Muscle of leg (tissue), 11 donors: Measurements from ENCODE around the gene MYH1. TPM values are rescaled to one million over a fixed set of nuclear protein-coding genes. Genes with fewer than 3 reads are reported as not detected.

Experiments used
- DNase-seq: peaks from one replicate; pipeline ENCODE4 v3.0.0; 2013
- H3K27ac ChIP-seq: one replicate; pipeline ENCODE4 v1.5.1; 2013; ENCODE audit warnings: mild to moderate bottlenecking, low read length, control low read depth
- H3K27me3 ChIP-seq: one replicate; pipeline ENCODE4 v1.6.1; 2013; ENCODE audit warnings: low read length; ENCODE audit not compliant: control insufficient read depth, insufficient read depth
- H3K36me3 ChIP-seq: one replicate; pipeline ENCODE4 v1.6.1; 2013; ENCODE audit warnings: low read length; ENCODE audit not compliant: control insufficient read depth, insufficient read depth
- H3K4me1 ChIP-seq: one replicate; pipeline ENCODE4 v1.6.1; 2013; ENCODE audit warnings: low read length; ENCODE audit not compliant: control insufficient read depth, insufficient read depth
- H3K4me3 ChIP-seq: one replicate; pipeline ENCODE4 v1.5.1; 2013; ENCODE audit warnings: low read length, control low read depth
- H3K9me3 ChIP-seq: replicated peaks from 2 replicates; pipeline ENCODE4 v1.6.1; 2013; ENCODE audit warnings: low read depth, low read length; ENCODE audit not compliant: control insufficient read depth
- WGBS: methylation state at CpG from one replicate; pipeline ENCODE4 v1.1.5; 2013; ENCODE audit warnings: missing lambda C conversion rate; ENCODE audit not compliant: insufficient coverage; 5-methylcytosine and 5-hydroxymethylcytosine counted together
- polyA plus RNA-seq, 8 donors: library from polyadenylated mRNA; unstranded; fragments of 120-200 nt; gene quantifications; one replicate each; pipeline versions ENCODE4 v1.2.1 to v1.2.3, GENCODE V29; 2013; ENCODE audit warnings: inconsistent platforms in 1 of 8, low replicate concordance in 1 of 8; ENCODE audit not compliant: insufficient read length in 8 of 8, insufficient read depth in 1 of 8
- total RNA-seq: library from RNA; stranded (reverse); fragments of 120-200 nt; gene quantifications from one replicate; pipeline ENCODE4 v1.2.4, GENCODE V29; 2013

Gene MYH1
- total and polyA plus RNA-seq, 9 donors, result 3.4 to 18.4 (median 6.8) TPM

GRCh38 chr17:10492004-10492403 is 26.3 kb downstream of the MYH1 start:
- Histone ChIP-seq H3K27me3 (no peaks in the 10 kb centered on the region), H3K27ac (no peak overlapping the region), H3K4me3 (no peak overlapping the region), H3K36me3 (no peaks in the 10 kb centered on the region), H3K9me3 (peaks cover 11% of the 10 kb centered on the region), H3K4me1 (no peaks in the 10 kb centered on the region)
- DNase-seq, result no peak
- no CpG with 5 or more reads among the region's 2 CpGs for WGBS

- no peak overlapping the region for H3K4me3 ChIP-seq
- no peaks in the 10 kb centered on the region for H3K36me3 ChIP-seq
- H3K9me3 ChIP-seq, result peaks cover 5% of the 10 kb centered on the region
- H3K27me3 ChIP-seq, result no peaks in the 10 kb centered on the region
- no peak for DNase-seq
- no CpG with 5 or more reads among the region's 1 CpG for WGBS
- no peaks in the 10 kb centered on the region for H3K4me1 ChIP-seq
- H3K27ac ChIP-seq, result no peak overlapping the region
Measured at GRCh38 chr17:10482252-10482651, 36.1 kb downstream of the MYH1 start.

GRCh38 chr17:10477701-10478100 is 40.6 kb downstream of the MYH1 start:
- Histone ChIP-seq H3K27ac (no peak overlapping the region), H3K36me3 (no peaks in the 10 kb centered on the region), H3K4me3 (no peak overlapping the region), H3K27me3 (no peaks in the 10 kb centered on the region), H3K9me3 (peaks cover 5% of the 10 kb centered on the region), H3K4me1 (no peaks in the 10 kb centered on the region)
- DNase-seq, result no peak
- WGBS, result 83% methylated on average over 1 of the region's 1 CpG

GRCh38 chr17:10474536-10474935 is 43.8 kb downstream of the MYH1 start:
- H3K27me3 ChIP-seq, result no peaks in the 10 kb centered on the region
- WGBS, result no CpG with 5 or more reads among the region's 4 CpGs
- no peak overlapping the region for H3K4me3 ChIP-seq

GRCh38 chr17:10471858-10472257 is 46.5 kb downstream of the MYH1 start:
- no peak overlapping the region for H3K4me3 ChIP-seq
- no CpG with 5 or more reads among the region's 1 CpG for WGBS
- no peaks in the 10 kb centered on the region for H3K36me3 ChIP-seq
- H3K27me3 ChIP-seq, result no peaks in the 10 kb centered on the region
- H3K9me3 ChIP-seq, result no peaks in the 10 kb centered on the region
- no peak overlapping the region for H3K27ac ChIP-seq
- no peak for DNase-seq
- H3K4me1 ChIP-seq, result no peaks in the 10 kb centered on the region

More at GRCh38 chr17:10474536-10474935, 43.8 kb downstream of the MYH1 start:
- Histone ChIP-seq H3K36me3 (no peaks in the 10 kb centered on the region), H3K27ac (no peak overlapping the region), H3K4me1 (no peaks in the 10 kb centered on the region), H3K9me3 (no peaks in the 10 kb centered on the region)
- DNase-seq, result no peak

- no peak within 1 kb of the TSS for H3K4me3 ChIP-seq
- H3K27ac ChIP-seq, result no peak within 1 kb of the TSS
- no peaks in the 10 kb centered on the region for H3K4me1 ChIP-seq
- no CpG with 5 or more reads among the region's 1 CpG for WGBS
- no peak for DNase-seq
- H3K9me3 ChIP-seq, result no peaks in the 10 kb centered on the region
- no peaks in the 10 kb centered on the region for H3K27me3 ChIP-seq
- no peaks in the 10 kb centered on the region for H3K36me3 ChIP-seq
Measured at GRCh38 chr17:10469459-10469858, 48.9 kb downstream of the MYH1 start, which contains the start of gene MYH4. MYH4 (minus strand) TSS chr17:10469559; CDS start chr17:10466745, 2,814 bp downstream.

GRCh38 chr17:10463402-10463801 is 54.9 kb downstream of the MYH1 start:
- no peak for DNase-seq
- Histone ChIP-seq H3K36me3 (no peaks in the 10 kb centered on the region), H3K9me3 (no peaks in the 10 kb centered on the region), H3K27me3 (no peaks in the 10 kb centered on the region), H3K4me3 (no peak overlapping the region), H3K27ac (no peak overlapping the region), H3K4me1 (no peaks in the 10 kb centered on the region)
- WGBS, result no CpG with 5 or more reads among the region's 4 CpGs

GRCh38 chr17:10460062-10460461 is 58.3 kb downstream of the MYH1 start:
- WGBS, result 100% methylated on average over 2 of the region's 4 CpGs
- Histone ChIP-seq H3K4me1 (no peaks in the 10 kb centered on the region), H3K27me3 (no peaks in the 10 kb centered on the region), H3K27ac (no peak overlapping the region), H3K9me3 (no peaks in the 10 kb centered on the region), H3K4me3 (no peak overlapping the region), H3K36me3 (no peaks in the 10 kb centered on the region)
- no peak for DNase-seq

- H3K27me3 ChIP-seq, result no peaks in the 10 kb centered on the region
- H3K4me1 ChIP-seq, result no peaks in the 10 kb centered on the region
- DNase-seq, result no peak
- no peak overlapping the region for H3K27ac ChIP-seq
- no peaks in the 10 kb centered on the region for H3K36me3 ChIP-seq
- no CpG with 5 or more reads among the region's 3 CpGs for WGBS
- H3K4me3 ChIP-seq, result no peak overlapping the region
- H3K9me3 ChIP-seq, result no peaks in the 10 kb centered on the region
Measured at GRCh38 chr17:10458701-10459100, 59.6 kb downstream of the MYH1 start.

GRCh38 chr17:10457952-10458351 is 60.4 kb downstream of the MYH1 start:
- no peak for DNase-seq
- H3K36me3 ChIP-seq, result no peaks in the 10 kb centered on the region
- H3K4me3 ChIP-seq, result no peak overlapping the region
- no peaks in the 10 kb centered on the region for H3K9me3 ChIP-seq
- H3K27ac ChIP-seq, result no peak overlapping the region
- H3K4me1 ChIP-seq, result no peaks in the 10 kb centered on the region
- WGBS, result no CpG with 5 or more reads among the region's 1 CpG
- no peaks in the 10 kb centered on the region for H3K27me3 ChIP-seq
